Stimulated activated CD4-positive, alpha-beta T cell treated with anti-CD3 and anti-CD28 coated beads, Interleukin-12 subunit alpha, Interleukin-12 subunit beta, amount 100 ng/mL, for 4 hours (primary cell): ENCODE measurements around the gene MFAP3.
"Not testable (repeated sequence)": the region's sequence is repeated elsewhere in the genome, so short reads cannot be mapped to it uniquely, and the experiment has no call there.

Source experiments
- DNase-seq: peaks from one replicate; pipeline ENCODE4 v3.0.0-alpha.2; 2020

MFAP3 gene

GRCh38 chr5:154055201-154055600, 16.4 kb downstream of the MFAP3 start:
- DNase-seq = no peak

GRCh38 chr5:154058055-154059038, 19.6 kb downstream of the MFAP3 start:
- DNase-seq = no peak

GRCh38 chr5:154059039-154059430, 20.3 kb downstream of the MFAP3 start:
- DNase-seq = no peak

GRCh38 chr5:154059583-154059982, 20.8 kb downstream of the MFAP3 start:
- DNase-seq = no peak

GRCh38 chr5:154060606-154061005, 21.8 kb downstream of the MFAP3 start:
- DNase-seq = no peak

- no peak for DNase-seq
Observed at GRCh38 chr5:154063372-154063771, 24.6 kb downstream of the MFAP3 start.

GRCh38 chr5:154065971-154066370, 27.2 kb downstream of the MFAP3 start:
- DNase-seq = no peak

- DNase-seq = not testable (repeated sequence)
Observed at GRCh38 chr5:154069854-154070253, 31.1 kb downstream of the MFAP3 start.

- DNase-seq = no peak
Observed at GRCh38 chr5:154071799-154072413, 33.1 kb downstream of the MFAP3 start.

- peak; percentile 80 for DNase-seq
Observed at GRCh38 chr5:154072414-154073171, 33.8 kb downstream of the MFAP3 start.

GRCh38 chr5:154076240-154076922, 37.6 kb downstream of the MFAP3 start:
- DNase-seq = no peak

- DNase-seq = no peak
Observed at GRCh38 chr5:154077696-154078095, 38.9 kb downstream of the MFAP3 start.

- no peak for DNase-seq
Observed at GRCh38 chr5:154078272-154078671, 39.5 kb downstream of the MFAP3 start.

GRCh38 chr5:154081246-154081645, 42.5 kb downstream of the MFAP3 start:
- no peak for DNase-seq

GRCh38 chr5:154084062-154084639, 45.4 kb downstream of the MFAP3 start:
- DNase-seq = no peak

GRCh38 chr5:154086146-154086545, 47.4 kb downstream of the MFAP3 start:
- no peak for DNase-seq

GRCh38 chr5:154086641-154087040, 47.9 kb downstream of the MFAP3 start:
- no peak for DNase-seq

- no peak for DNase-seq
Observed at GRCh38 chr5:154087260-154087659, 48.5 kb downstream of the MFAP3 start.

- no peak for DNase-seq
Observed at GRCh38 chr5:154088801-154089200, 50.0 kb downstream of the MFAP3 start.

- no peak for DNase-seq
Observed at GRCh38 chr5:154090656-154091055, 51.9 kb downstream of the MFAP3 start.

- DNase-seq = no peak
Observed at GRCh38 chr5:154092356-154093141, 53.8 kb downstream of the MFAP3 start.

GRCh38 chr5:154093142-154093532, 54.4 kb downstream of the MFAP3 start:
- no peak for DNase-seq
